ENCODE measurements around the gene OR51F2.
"Not testable (repeated sequence)": the region's sequence is repeated elsewhere in the genome, so short reads cannot be mapped to it uniquely, and the experiment has no call there.

GRCh38 chr11:4801316-4801715 lies 19.8 kb upstream of the OR51F2 start:
- not testable (repeated sequence) for TF ChIP-seq CREB1 (CRISPR knock-in tag; IDR thresholded peaks at IDR 0.05; ENCODE audit: low read depth); EZH2 (IDR thresholded peaks at IDR 0.05; ENCODE audit: low read depth, unreplicated experiment); POLR2AphosphoS5 (IDR thresholded peaks at IDR 0.05; ENCODE audit: low read depth); CTCF (conservative IDR thresholded peaks at IDR 0.05; ENCODE audit: low read depth in 2 of 2); EZH2phosphoT487 (IDR thresholded peaks at IDR 0.05; ENCODE audit: unreplicated experiment); REST (IDR thresholded peaks at IDR 0.05; ENCODE audit: unreplicated experiment)

All from GM23338 (cell line).